HG03378 (cell line): ENCODE data around the gene SYVN1.

ENCODE experiments used
- ATAC-seq: cut with Tn5 transposase; IDR thresholded peaks from one replicate; pipeline ENCODE4 v1.9.1; 2021; ENCODE audit warnings: mild to moderate bottlenecking, moderate library complexity; ENCODE audit not compliant: unreplicated experiment

The SYVN1 gene

GRCh38 chr11:65090628-65091027, 43.7 kb downstream of the SYVN1 start:
- no peak for ATAC-seq

- no peak for ATAC-seq
Observed at GRCh38 chr11:65089621-65090020, 44.7 kb downstream of the SYVN1 start.

GRCh38 chr11:65087827-65088226, 46.5 kb downstream of the SYVN1 start:
- no peak for ATAC-seq

GRCh38 chr11:65087216-65087615, 47.1 kb downstream of the SYVN1 start:
- ATAC-seq, result no peak

- ATAC-seq, result no peak
Observed at GRCh38 chr11:65086809-65087208, 47.5 kb downstream of the SYVN1 start.

GRCh38 chr11:65085446-65085845, 48.9 kb downstream of the SYVN1 start:
- no peak for ATAC-seq

- ATAC-seq, result peak; percentile 2
Observed at GRCh38 chr11:65084598-65085375, 49.5 kb downstream of the SYVN1 start.

GRCh38 chr11:65083834-65084597, 50.3 kb downstream of the SYVN1 start, which contains the start of the genes CDCA5 and ZFPL1:
TSS of gene CDCA5 (minus strand) at chr11:65084040. CDS start at chr11:65083978, 62 bp downstream.
TSS of gene ZFPL1 (plus strand) at chr11:65084222. CDS start at chr11:65084699, 477 bp downstream.
- peak; percentile 61 for ATAC-seq

- ATAC-seq, result peak; percentile 9
Observed at GRCh38 chr11:65083134-65083833, 51.0 kb downstream of the SYVN1 start.

GRCh38 chr11:65078786-65079342, 55.5 kb downstream of the SYVN1 start:
- no peak for ATAC-seq

GRCh38 chr11:65078151-65078550, 56.2 kb downstream of the SYVN1 start:
- no peak for ATAC-seq

GRCh38 chr11:65077451-65077850, 56.9 kb downstream of the SYVN1 start:
- ATAC-seq, result no peak
